HepG2 (cell line): ENCODE data around the gene INSR. TPM values are rescaled to one million over a fixed set of nuclear protein-coding genes. Genes with fewer than 3 reads are reported as not detected.

Source experiments
- ATAC-seq: fragments of 200-7000 bp; cut with Tn5 transposase; 3 replicates; pipeline ENCODE4 v1.9.1; 2020; ENCODE audit warnings: mild to moderate bottlenecking, moderate library complexity
- BruUV-seq: library from RNA; stranded (reverse); fragments of 400-500 nt; replicated peaks from 2 replicates; lab custom pipeline; 2021; lab: Mats Ljungman, UMichigan
- CTCF ChIA-PET: fragments of 300-600 bp; formaldehyde crosslinking; extraction: SDS; loops from one replicate; lab custom pipeline; 2021; ENCODE audit warnings: low total read pairs, inconsistent platforms, low intra/inter-chr PET ratio; lab: Yijun Ruan, JAX
- POLR2A ChIA-PET: fragments of 350-600 bp; sonication (Branson Sonifier 250); formaldehyde crosslinking; loops from one replicate; lab custom pipeline; 2020; ENCODE audit warnings: antibody characterized with exemption, inconsistent platforms; lab: Yijun Ruan, JAX
- DNase-seq: peaks from one replicate; pipeline ENCODE4 v3.0.0-alpha.2; 2015; ENCODE audit warnings: low spot score
- FAIRE-seq: peaks from 3 replicates; lab custom pipeline; 2011; peaks lifted over from hg19 to GRCh38; lab: Jason Lieb, UNC
- H2AFZ ChIP-seq: one replicate; pipeline ENCODE4 v1.6.1; 2011; ENCODE audit warnings: low read length, inconsistent platforms
- H3K27ac ChIP-seq: fragments of 300-600 bp; 3 replicates; pipeline ENCODE4 v1.8.0; 2011; ENCODE audit warnings: mixed run types, mild to moderate bottlenecking, mixed read lengths, low read length, inconsistent platforms; ENCODE audit not compliant: insufficient read depth; ENCODE audit errors: extremely low read length
- H3K27me3 ChIP-seq, 2 experiments: fragments of 200-600 bp in 1 of 2; 2 replicates in 1 of 2; 3 replicates in 1 of 2; pipeline versions ENCODE4 v1.6.0 to v1.8.0; 2011; ENCODE audit warnings: low read length in 2 of 2, mild to moderate bottlenecking in 2 of 2, moderate library complexity in 2 of 2, inconsistent platforms in 1 of 2; ENCODE audit not compliant: insufficient read depth in 2 of 2, control insufficient read depth in 1 of 2
- H3K36me3 ChIP-seq, 2 experiments: fragments of 200-600 bp in 1 of 2; replicated peaks in 1 of 2; 2 replicates in 1 of 2; 3 replicates in 1 of 2; pipeline versions ENCODE4 v1.5.1 to v1.8.0; 2011; ENCODE audit warnings: low read length in 2 of 2, inconsistent platforms in 1 of 2; ENCODE audit not compliant: insufficient read depth in 2 of 2, control insufficient read depth in 1 of 2
- H3K4me1 ChIP-seq: 2 replicates; pipeline ENCODE4 v1.5.1; 2012; ENCODE audit warnings: low read length, inconsistent platforms; ENCODE audit not compliant: insufficient read depth
- H3K4me2 ChIP-seq: 2 replicates; pipeline ENCODE4 v1.6.0; 2011; ENCODE audit warnings: low read depth, low read length, inconsistent platforms
- H3K4me3 ChIP-seq, 3 experiments: fragments of 200-600 bp in 1 of 3; sonication (generic), shearing (Covaris generic) in 1 of 3; replicated peaks in 1 of 3; 2 replicates each; pipeline ENCODE4 v1.5.1; 2011 to 2016; ENCODE audit warnings: low read length in 3 of 3, inconsistent platforms in 2 of 3, low read depth in 2 of 3, mild to moderate bottlenecking in 2 of 3, control low read depth in 1 of 3, mixed read lengths in 1 of 3; ENCODE audit not compliant: insufficient read depth in 1 of 3
- H3K79me2 ChIP-seq: one replicate; pipeline ENCODE4 v1.6.1; 2011; ENCODE audit warnings: low read length, inconsistent platforms; ENCODE audit not compliant: insufficient read depth
- H3K9ac ChIP-seq: 2 replicates; pipeline ENCODE4 v1.6.0; 2011; ENCODE audit warnings: mild to moderate bottlenecking, low read depth, low read length, inconsistent platforms; ENCODE audit not compliant: insufficient read depth
- H3K9me3 ChIP-seq: 2 replicates; pipeline ENCODE4 v1.5.1; 2012; ENCODE audit warnings: mild to moderate bottlenecking, low read length
- H4K20me1 ChIP-seq: 2 replicates; pipeline ENCODE4 v1.6.0; 2011; ENCODE audit warnings: inconsistent platforms, mild to moderate bottlenecking, low read length, moderate library complexity; ENCODE audit not compliant: insufficient read depth
- AHDC1 ChIP-seq: sonication (generic); formaldehyde crosslinking; IDR thresholded peaks from 2 replicates; pipeline ENCODE4 v1.5.1; 2020; ENCODE audit warnings: mild to moderate bottlenecking, missing genetic modification reagents, borderline replicate concordance
- CEBPB ChIP-seq: IDR thresholded peaks from 2 replicates; pipeline ENCODE4 v1.6.1; 2011; ENCODE audit warnings: low read depth, low read length, improper control_type of control experiment, borderline replicate concordance
- CSRNP1 ChIP-seq: sonication (generic); formaldehyde crosslinking; IDR thresholded peaks from 2 replicates; pipeline ENCODE4 v1.8.1; 2023; ENCODE audit warnings: mild to moderate bottlenecking, missing genetic modification reagents
- EP300 ChIP-seq, 3 experiments: sonication (generic) in 1 of 3; formaldehyde crosslinking in 1 of 3; IDR thresholded peaks; 2 replicates each; pipeline versions ENCODE4 v1.5.1 to v1.6.1; 2011 to 2020; ENCODE audit warnings: low read depth in 2 of 3, low read length in 2 of 3, borderline replicate concordance in 1 of 3, improper control_type of control experiment in 1 of 3, mild to moderate bottlenecking in 1 of 3, missing genetic modification reagents in 1 of 3, moderate library complexity in 1 of 3
- ZBTB10 ChIP-seq: sonication (generic); formaldehyde crosslinking; IDR thresholded peaks from 2 replicates; pipeline ENCODE4 v1.4.0; 2020; ENCODE audit warnings: missing genetic modification reagents, borderline replicate concordance
- ZNF18 ChIP-seq: sonication (generic); formaldehyde crosslinking; IDR thresholded peaks from 2 replicates; pipeline ENCODE4 v1.8.0; 2022; ENCODE audit warnings: mild to moderate bottlenecking, missing genetic modification reagents; ENCODE audit not compliant: insufficient replicate concordance
- ZNF468 ChIP-seq: sonication (generic); formaldehyde crosslinking; IDR thresholded peaks from 2 replicates; pipeline ENCODE4 v1.8.0; 2022; ENCODE audit warnings: mild to moderate bottlenecking, moderate library complexity, missing genetic modification reagents
- ZNF816 ChIP-seq: sonication (generic); formaldehyde crosslinking; IDR thresholded peaks from 2 replicates; pipeline ENCODE4 v1.8.0; 2022; ENCODE audit warnings: missing genetic modification reagents, mild to moderate bottlenecking, borderline replicate concordance
- WGBS: methylation state at CpG from one replicate; pipeline ENCODE4 v1.1.6; 2017; ENCODE audit warnings: low lambda C conversion rate; 5-methylcytosine and 5-hydroxymethylcytosine counted together
- in situ Hi-C: cut with HindIII; loops from 2 replicates; pipeline ENCODE4 v1.10.0; 2017; ENCODE audit warnings: low pct_unique_long_range_greater_than_20kb; ENCODE audit not compliant: extremely low pct_ligation_motif_present
- intact Hi-C: fragments of 100-400 bp; cut with micrococcal nuclease; formaldehyde crosslinking; loops from one replicate; pipeline ENCODE4 v1.10.0; 2022; ENCODE audit not compliant: unreplicated experiment
- polyA plus RNA-seq, 8 experiments: library from polyadenylated mRNA; depleted of rRNA in 3 of 8; stranded (reverse) in 7 of 8; unstranded in 1 of 8; fragments of >200 nt; fragmentation: Illumina TruSeq in 4 of 8; extraction: Trizol in 4 of 8; gene quantifications; 2 replicates each; pipeline versions ENCODE4 v1.2.1 to v1.2.3, GENCODE V29; 2011 to 2016; ENCODE audit warnings: low read depth in 4 of 8, missing spikeins in 1 of 8, mixed read lengths in 1 of 8; ENCODE audit not compliant: insufficient read depth in 1 of 8
- total RNA-seq, 5 experiments: library from RNA; depleted of rRNA; stranded (reverse); fragments of >200 nt; fragmentation: Illumina TruSeq; extraction: Trizol; gene quantifications; 2 replicates each; pipeline ENCODE4 v1.2.3, GENCODE V29; 2016; ENCODE audit warnings: low read depth in 1 of 5

INSR gene
- total and polyA plus RNA-seq, 2 of the 13 experiments (the other 11 are each of a cell fraction or from before 2014, with no cell fraction given), result 24.2 to 29.8 TPM

GRCh38 chr19:7196763-7197118 lies 97.5 kb downstream of the INSR start:
- ChIA-PET POLR2A (interaction anchor here (0.7 to 1.3 kb wide), 5 partner anchors 17 to 339 kb away, joined by 3 to 8 read pairs (median 4); partner anchors contain the start of genes INSR and PNPLA6), CTCF (no interaction called here)
- H3K27me3 ChIP-seq, result no peaks in the 10 kb centered on the region
- no TSS peak for BruUV-seq
- no peak overlapping the region for H2AFZ ChIP-seq
- ATAC-seq (no peak), FAIRE-seq (no peak), DNase-seq (no peak)
- peak overlapping the region; percentile 68 for H3K27ac ChIP-seq
- H3K9me3 ChIP-seq, result no peaks in the 10 kb centered on the region
- peak overlapping the region; percentile 72 for H3K4me2 ChIP-seq
- H4K20me1 ChIP-seq, result no peaks in the 10 kb centered on the region
- H3K36me3 ChIP-seq, result no peaks in the 10 kb centered on the region
- no peak overlapping the region for H3K9ac ChIP-seq
- H3K4me1 ChIP-seq, result peaks cover 47% of the 10 kb centered on the region
- 25% methylated on average over 8 of the region's 8 CpGs for WGBS
- H3K4me3 ChIP-seq, result peak overlapping the region; percentile 32 to 79 (median 53); a peak in 4 of 6 replicates
- intact Hi-C loops, result loop anchor here (1.0 to 5.0 kb wide), 2 partner anchors 98 to 146 kb away; partner anchors contain the start of gene INSR
- H3K79me2 ChIP-seq, result peaks cover 22% of the 10 kb centered on the region
- in situ Hi-C loops, result loop anchor here (5.0 kb wide), 1 partner anchor 96 kb away; the partner anchor contains the start of gene INSR
- TF ChIP-seq ZNF468 (CRISPR knock-in tag) (no peak), ZBTB10 (CRISPR knock-in tag) (0 out of 2 replicates have a peak, but pooled peaks have one; percentile 18), EP300 (IDR thresholded peaks at IDR 0.05; ENCODE audit: low read depth in 2 of 2, low read length in 2 of 2) (0 out of 4 replicates have a peak, but pooled peaks of 1 of the 2 experiments have one; percentile 18), EP300 (CRISPR knock-in tag; IDR thresholded peaks at IDR 0.05; ENCODE audit: borderline replicate concordance) (no peak), ZNF816 (0 out of 2 replicates have a peak, but pooled peaks have one; percentile 32), ZNF18 (CRISPR knock-in tag) (peak; percentile 49), AHDC1 (peak; percentile 43; the same call in 1 of the 2 replicates), CEBPB (0 out of 2 replicates have a peak, but pooled peaks have one; percentile 23), CSRNP1 (CRISPR knock-in tag) (0 out of 2 replicates have a peak, but pooled peaks have one; percentile 23)
